Neuronal stem cell (in vitro differentiated cells): Measurements from ENCODE around the gene UBE2L3.

ENCODE experiments used
- DNase-seq: peaks from one replicate; pipeline ENCODE4 v3.0.0-alpha.2; 2013; ENCODE audit warnings: low spot score
- H2AFZ ChIP-seq: one replicate; pipeline ENCODE4 v1.6.1; 2013; ENCODE audit warnings: mild to moderate bottlenecking, low read length, inconsistent platforms
- H2AK5ac ChIP-seq: 2 replicates; pipeline ENCODE4 v1.6.1; 2013; ENCODE audit warnings: low read depth, mild to moderate bottlenecking, inconsistent platforms, low read length, moderate library complexity, mixed read lengths
- H2BK120ac ChIP-seq: 2 replicates; pipeline ENCODE4 v1.6.1; 2013; ENCODE audit warnings: low read depth, mild to moderate bottlenecking, inconsistent platforms, low read length, moderate library complexity, mixed read lengths
- H2BK12ac ChIP-seq: one replicate; pipeline ENCODE4 v1.6.1; 2013; ENCODE audit warnings: low read length, inconsistent platforms
- H2BK15ac ChIP-seq: 2 replicates; pipeline ENCODE4 v1.6.1; 2013; ENCODE audit warnings: mild to moderate bottlenecking, low read length, inconsistent platforms, mixed read lengths
- H2BK5ac ChIP-seq: one replicate; pipeline ENCODE4 v1.6.1; 2013; ENCODE audit warnings: inconsistent platforms, mild to moderate bottlenecking, low read length, moderate library complexity
- H3K14ac ChIP-seq: one replicate; pipeline ENCODE4 v1.6.1; 2013; ENCODE audit warnings: low read length, inconsistent platforms
- H3K18ac ChIP-seq: 2 replicates; pipeline ENCODE4 v1.6.1; 2013; ENCODE audit warnings: low read length, inconsistent platforms
- H3K23ac ChIP-seq: 2 replicates; pipeline ENCODE4 v1.6.1; 2013; ENCODE audit warnings: low read depth, mild to moderate bottlenecking, mixed read lengths, low read length, inconsistent platforms; ENCODE audit not compliant: poor library complexity
- H3K27ac ChIP-seq: replicated peaks from 3 replicates; pipeline ENCODE4 v1.5.1; 2013; ENCODE audit warnings: low read length, inconsistent platforms
- H3K27me3 ChIP-seq, 3 experiments: 2 replicates each; pipeline ENCODE4 v1.6.1; 2013; ENCODE audit warnings: low read length in 3 of 3, mild to moderate bottlenecking in 2 of 3, inconsistent platforms in 1 of 3, low read depth in 1 of 3, mixed read lengths in 1 of 3, moderate library complexity in 1 of 3; ENCODE audit not compliant: control insufficient read depth in 3 of 3, insufficient read depth in 3 of 3
- H3K36me3 ChIP-seq, 2 donors: replicated peaks in 1 of 2; 2 replicates each; pipeline ENCODE4 v1.6.1; 2013; ENCODE audit warnings: low read length in 2 of 2; ENCODE audit not compliant: control insufficient read depth in 2 of 2, insufficient read depth in 2 of 2
- H3K4ac ChIP-seq: 2 replicates; pipeline ENCODE4 v1.6.1; 2013; ENCODE audit warnings: inconsistent platforms, mild to moderate bottlenecking, low read length, moderate library complexity
- H3K4me1 ChIP-seq, 2 donors: 1 replicate in 1 of 2; 2 replicates in 1 of 2; pipeline ENCODE4 v1.6.1; 2013; ENCODE audit warnings: low read length in 2 of 2, low read depth in 1 of 2; ENCODE audit not compliant: control insufficient read depth in 2 of 2, insufficient read depth in 1 of 2
- H3K4me2 ChIP-seq: one replicate; pipeline ENCODE4 v1.6.1; 2013; ENCODE audit warnings: mild to moderate bottlenecking, low read length, inconsistent platforms; ENCODE audit not compliant: insufficient read depth, poor library complexity, severe bottlenecking
- H3K4me3 ChIP-seq, 2 donors: 2 replicates each; pipeline ENCODE4 v1.5.1; 2013; ENCODE audit warnings: low read length in 2 of 2, mild to moderate bottlenecking in 2 of 2, inconsistent platforms in 1 of 2, moderate library complexity in 1 of 2
- H3K79me1 ChIP-seq: one replicate; pipeline ENCODE4 v1.6.1; 2013; ENCODE audit warnings: low read depth, mild to moderate bottlenecking, inconsistent platforms, low read length, moderate library complexity
- H3K9ac ChIP-seq: one replicate; pipeline ENCODE4 v1.6.1; 2013; ENCODE audit warnings: mild to moderate bottlenecking, low read depth, low read length, inconsistent platforms; ENCODE audit not compliant: poor library complexity
- H3K9me3 ChIP-seq, 2 donors: replicated peaks in 1 of 2; 2 replicates each; pipeline versions ENCODE3 to v1.6.1; 2013; ENCODE audit warnings: low read length in 2 of 2, mild to moderate bottlenecking in 2 of 2, inconsistent platforms in 1 of 2, low read depth in 1 of 2, mixed read lengths in 1 of 2, moderate library complexity in 1 of 2; ENCODE audit not compliant: control insufficient read depth in 2 of 2, insufficient read depth in 1 of 2
- H4K8ac ChIP-seq: one replicate; pipeline ENCODE4 v1.6.1; 2013; ENCODE audit warnings: low read depth, mild to moderate bottlenecking, inconsistent platforms, low read length, moderate library complexity
- H4K91ac ChIP-seq: one replicate; pipeline ENCODE4 v1.6.1; 2013; ENCODE audit warnings: low read length, low read depth, mild to moderate bottlenecking, inconsistent platforms; ENCODE audit not compliant: poor library complexity
- WGBS, 2 donors: extraction: QIAGEN DNeasy Blood & Tissue Kit; methylation state at CpG; one replicate each; pipeline ENCODE4 v1.1.7; 2013; ENCODE audit warnings: missing lambda C conversion rate in 2 of 2, mixed read lengths in 1 of 2; ENCODE audit not compliant: insufficient read length in 2 of 2, insufficient replicate concordance in 1 of 2; ENCODE audit errors: extremely low coverage in 2 of 2; 5-methylcytosine and 5-hydroxymethylcytosine counted together

The UBE2L3 gene

DNA sequence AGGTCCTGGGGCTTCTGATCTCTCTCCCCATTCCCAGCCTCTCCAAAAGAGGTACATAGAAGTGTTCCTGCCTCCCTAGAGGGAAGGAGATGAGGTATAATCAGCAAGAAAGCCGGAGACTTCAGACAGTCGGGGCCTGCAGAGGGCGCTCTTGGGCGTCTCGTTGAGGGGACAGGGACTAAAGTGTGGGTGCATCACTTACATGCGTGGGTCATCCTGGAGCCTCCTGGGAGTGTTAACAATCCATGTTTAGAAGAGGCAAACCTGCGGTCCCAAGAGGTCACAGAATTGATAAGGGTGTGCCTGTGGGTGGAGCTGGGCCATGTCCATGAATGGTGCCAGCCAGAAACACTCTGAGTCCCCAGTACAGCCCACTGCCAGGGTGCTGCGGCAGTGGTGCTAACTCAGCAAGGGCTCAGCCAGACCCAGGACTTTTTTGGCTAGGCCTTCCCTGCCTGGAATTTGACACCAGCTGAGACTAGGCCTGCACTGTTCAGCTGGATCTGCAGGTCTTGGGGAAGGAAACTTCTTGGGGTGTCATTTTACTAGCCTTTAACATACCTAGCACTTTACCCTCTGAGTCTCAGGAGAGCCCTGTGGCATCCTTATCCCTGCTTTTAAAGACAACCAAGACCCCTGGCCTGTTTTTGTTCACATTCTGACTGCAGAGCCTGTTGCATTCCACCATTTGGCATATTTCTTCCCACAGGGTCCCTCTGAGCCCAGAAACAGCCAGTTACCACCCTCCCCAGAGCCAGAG is 56.8 kb downstream of the UBE2L3 start:
- H2AK5ac ChIP-seq: no peak overlapping the region
- no peak overlapping the region for H4K91ac ChIP-seq
- H2BK15ac ChIP-seq: no peak overlapping the region
- H3K36me3 ChIP-seq: peaks cover 22 to 71% of the 10 kb centered on the region in 2 donors
- H3K27ac ChIP-seq: no peak overlapping the region
- DNase-seq: no peak
- no CpG with 5 or more reads among the region's 8 CpGs for WGBS, 2 donors
- H3K79me1 ChIP-seq: peaks cover 14% of the 10 kb centered on the region
- peaks cover 0 to 3% of the 10 kb centered on the region in 2 donors for H3K9me3 ChIP-seq
- H4K8ac ChIP-seq: no peak overlapping the region
- no peak overlapping the region for H2BK5ac ChIP-seq
- H3K4me1 ChIP-seq: peaks cover 9 to 10% of the 10 kb centered on the region in 2 donors
- H3K4me2 ChIP-seq: no peak overlapping the region
- no peak overlapping the region for H3K4me3 ChIP-seq
- no peaks in the 10 kb centered on the region for H3K27me3 ChIP-seq
- H3K9ac ChIP-seq: no peak overlapping the region
- peak overlapping the region; percentile 86 for H2BK12ac ChIP-seq
- H3K18ac ChIP-seq: peak overlapping the region; percentile 60
- H2BK120ac ChIP-seq: no peak overlapping the region
- no peak overlapping the region for H2AFZ ChIP-seq
- peak overlapping the region; percentile 82 for H3K23ac ChIP-seq
- H3K4ac ChIP-seq: no peak overlapping the region
- peak overlapping the region; percentile 6 for H3K14ac ChIP-seq

DNA sequence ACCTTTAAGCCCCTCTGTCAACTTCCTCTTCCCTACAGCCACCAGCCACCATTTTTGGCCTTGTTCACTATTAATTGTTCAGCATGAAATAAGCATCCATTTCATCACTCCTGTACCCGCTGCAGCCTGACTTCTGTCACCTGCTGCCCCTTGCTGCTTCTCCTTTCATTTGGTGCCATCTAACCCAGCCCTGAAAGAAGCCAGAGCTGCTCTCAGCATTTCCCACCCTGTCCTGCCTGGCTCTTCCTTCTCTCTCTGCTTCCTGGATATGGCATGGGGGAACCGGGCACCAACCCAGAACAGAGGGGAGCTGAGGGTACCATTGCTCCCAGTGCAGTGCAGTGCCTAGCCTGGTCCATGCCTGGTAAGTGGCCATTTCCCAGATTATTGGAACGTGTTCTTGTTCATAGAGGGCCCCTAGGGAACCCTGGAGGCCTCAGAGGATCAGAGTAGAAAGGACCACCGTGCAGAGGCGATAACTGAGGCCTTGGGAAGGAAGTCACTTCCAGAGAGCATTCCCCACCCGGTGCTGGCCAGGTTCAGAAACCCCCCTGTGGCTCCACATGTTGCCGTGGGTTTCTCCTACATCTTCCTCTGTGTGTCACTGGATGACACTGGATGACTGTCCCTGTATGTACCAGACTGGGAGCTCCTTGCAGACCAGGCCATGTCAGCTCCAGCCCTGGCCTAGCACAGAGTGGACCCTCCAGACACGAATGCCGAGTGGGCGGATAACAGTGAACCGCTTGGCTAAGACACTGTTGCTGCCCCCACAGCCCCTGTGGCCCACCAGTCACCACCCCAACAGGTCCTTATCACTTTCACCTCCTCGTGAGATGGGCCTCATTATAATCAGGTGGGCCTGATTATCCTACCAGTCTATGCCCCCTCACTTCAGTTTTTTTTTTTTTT is 57.6 kb downstream of the UBE2L3 start:
- WGBS, 2 donors: no CpG with 5 or more reads among the region's 12 CpGs
- Histone ChIP-seq H3K27me3 (no peaks in the 10 kb centered on the region), H3K4me3 (no peak overlapping the region), H2AK5ac (no peak overlapping the region), H2BK15ac (no peak overlapping the region), H3K18ac (no peak overlapping the region), H3K4me1 (peaks cover 10 to 12% of the 10 kb centered on the region in 2 donors), H3K79me1 (peaks cover 18% of the 10 kb centered on the region), H3K36me3 (peaks cover 20 to 68% of the 10 kb centered on the region in 2 donors), H3K9ac (peak overlapping the region; percentile 34), H2BK120ac (no peak overlapping the region), H4K91ac (no peak overlapping the region), H3K4ac (no peak overlapping the region), H2BK5ac (no peak overlapping the region), H2AFZ (no peak overlapping the region), H3K23ac (peak overlapping the region; percentile 92), H3K27ac (no peak overlapping the region), H3K14ac (no peak overlapping the region), H2BK12ac (no peak overlapping the region), H3K9me3 (peaks cover 0 to 3% of the 10 kb centered on the region in 2 donors), H3K4me2 (no peak overlapping the region), H4K8ac (no peak overlapping the region)
- no peak for DNase-seq

DNA sequence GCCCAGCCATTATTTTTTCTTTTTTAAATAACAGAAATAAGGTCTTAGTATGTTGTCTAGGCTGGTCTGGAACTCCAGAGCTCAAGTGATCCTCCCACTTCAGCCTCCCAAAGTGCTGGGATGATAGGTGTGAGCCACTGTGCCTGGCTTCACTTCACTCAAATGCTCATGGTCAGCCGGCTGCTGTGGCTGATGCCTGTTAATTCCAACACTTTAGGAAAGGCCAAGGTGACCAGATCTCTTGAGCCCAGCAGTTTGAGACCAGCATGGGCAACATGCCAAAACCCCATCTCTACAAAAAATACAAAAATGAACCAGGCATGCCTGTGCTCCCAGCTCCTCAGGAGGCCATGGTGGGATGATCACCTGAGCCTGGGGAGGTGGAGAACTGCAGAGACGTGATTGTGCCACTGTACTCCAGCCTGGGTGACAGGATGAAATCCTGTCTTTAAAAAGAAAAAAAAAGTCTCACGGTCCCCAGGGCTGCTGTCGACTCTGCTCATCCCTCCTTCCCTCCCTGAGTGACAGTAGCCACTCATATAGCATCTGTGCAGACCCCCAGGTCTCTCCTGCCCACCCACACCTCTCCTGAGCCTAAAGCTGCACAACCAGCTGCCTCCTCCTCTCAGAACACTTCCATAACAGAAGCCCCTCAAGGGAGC is 58.7 kb downstream of the UBE2L3 start:
- H3K4ac ChIP-seq: no peak overlapping the region
- H3K9me3 ChIP-seq: peaks cover 0 to 3% of the 10 kb centered on the region in 2 donors
- H3K9ac ChIP-seq: no peak overlapping the region
- no peak overlapping the region for H3K27ac ChIP-seq
- H2AFZ ChIP-seq: no peak overlapping the region
- no peak overlapping the region for H4K91ac ChIP-seq
- no peak for DNase-seq
- H3K36me3 ChIP-seq: peaks cover 18 to 58% of the 10 kb centered on the region in 2 donors
- H3K4me1 ChIP-seq: peaks cover 10 to 12% of the 10 kb centered on the region in 2 donors
- H2AK5ac ChIP-seq: no peak overlapping the region
- no peak overlapping the region for H3K4me2 ChIP-seq
- H4K8ac ChIP-seq: no peak overlapping the region
- H2BK15ac ChIP-seq: no peak overlapping the region
- peaks cover 18% of the 10 kb centered on the region for H3K79me1 ChIP-seq
- H2BK120ac ChIP-seq: no peak overlapping the region
- H3K4me3 ChIP-seq: no peak overlapping the region
- H2BK12ac ChIP-seq: no peak overlapping the region
- H3K14ac ChIP-seq: no peak overlapping the region
- H3K27me3 ChIP-seq: no peaks in the 10 kb centered on the region
- H3K18ac ChIP-seq: no peak overlapping the region
- peak overlapping the region; percentile 76 for H3K23ac ChIP-seq
- H2BK5ac ChIP-seq: no peak overlapping the region
- no CpG with 5 or more reads among the region's 4 CpGs for WGBS, 2 donors
